Adrenal gland (tissue), 12 donors: Measurements from ENCODE around the gene RAB10. TPM values are rescaled to one million over a fixed set of nuclear protein-coding genes. Genes with fewer than 3 reads are reported as not detected.

Experiments
- DNase-seq, 7 donors: peaks; one replicate each; pipeline ENCODE4 v3.0.0-alpha.2; 2019 to 2020
- H3K27ac ChIP-seq, 5 donors: fragments of 200-600 bp; sonication (generic) in 4 of 5; 1 replicate in 3 of 5; 2 replicates in 2 of 5; pipeline versions ENCODE4 v1.5.1 to v1.8.0; 2016 to 2020; ENCODE audit warnings: mild to moderate bottlenecking in 1 of 5
- H3K27me3 ChIP-seq: fragments of 200-600 bp; 2 replicates; pipeline ENCODE4 v1.8.0; 2021
- H3K36me3 ChIP-seq, 2 donors: fragments of 200-600 bp; replicated peaks in 1 of 2; 1 replicate in 1 of 2; 2 replicates in 1 of 2; pipeline versions ENCODE4 v1.5.1 to v1.8.0; 2018 to 2022
- H3K4me1 ChIP-seq, 2 donors: fragments of 200-600 bp; replicated peaks in 1 of 2; 1 replicate in 1 of 2; 2 replicates in 1 of 2; pipeline versions ENCODE4 v1.5.1 to v1.8.0; 2018 to 2021
- H3K4me3 ChIP-seq, 4 donors: fragments of 200-600 bp; sonication (generic) in 3 of 4; one replicate each; pipeline ENCODE4 v1.5.1; 2016 to 2018
- H3K9me3 ChIP-seq, 3 donors: fragments of 200-600 bp; sonication (generic) in 1 of 3; replicated peaks in 1 of 3; 1 replicate in 2 of 3; 2 replicates in 1 of 3; pipeline versions ENCODE4 v1.5.1 to v1.8.0; 2016 to 2021
- CTCF ChIP-seq, 6 experiments: fragments of 450-650 bp in 4 of 6; fragments of 200-600 bp in 2 of 6; sonication (generic) in 1 of 6; IDR thresholded peaks; 1 replicate in 5 of 6; 2 replicates in 1 of 6; pipeline versions ENCODE4 v1.5.1 to v1.8.0; 2016 to 2021; ENCODE audit warnings: antibody characterized with exemption in 6 of 6, mild to moderate bottlenecking in 2 of 6, moderate library complexity in 1 of 6
- POLR2A ChIP-seq, 2 donors: fragments of 450-650 bp; IDR thresholded peaks; one replicate each; pipeline ENCODE4 v1.6.1; 2017; ENCODE audit warnings: antibody characterized with exemption in 2 of 2, mild to moderate bottlenecking in 2 of 2, moderate library complexity in 1 of 2
- WGBS, 4 donors: extraction: QIAGEN DNeasy Blood & Tissue Kit in 2 of 4; methylation state at CpG; one replicate each; pipeline versions ENCODE4 v1.1.5 to v1.1.7; 2013 to 2017; 5-methylcytosine and 5-hydroxymethylcytosine counted together
- intact Hi-C, 2 donors: fragments of 100-400 bp; cut with DNase I; formaldehyde crosslinking; loops; one replicate each; pipeline versions ENCODE4 v1.14.1 to v1.15.0; 2022 to 2023
- polyA plus RNA-seq, 3 donors: library from polyadenylated mRNA; stranded (reverse); fragments of 200-250 nt in 2 of 3; fragments of 350-450 nt in 1 of 3; fragmentation: Illumina TruSeq in 1 of 3; extraction: RNeasy Lipid Tissue Mini Kit (QIAGEN cat#74804) in 1 of 3; gene quantifications; one replicate each; pipeline ENCODE4 v1.2.3, GENCODE V29; 2013 to 2014
- total RNA-seq, 9 donors: library from RNA; depleted of rRNA in 4 of 9; stranded (reverse); fragments of >200 nt in 4 of 9; fragments of 120-200 nt in 1 of 9; fragmentation: NEBNext Ultra II Directional in 1 of 9; extraction: Animal tissue kit (Norgen Biotek cat#: 25700) in 1 of 9; gene quantifications; one replicate each; pipeline versions ENCODE4 v1.1.0 to v1.2.4, GENCODE V29; 2013 to 2023
- donor health status: healthy with polysubstance abuse.
- donor health status: Bipolar disorder and iron deficiency.
- donor health status: DM: yes; HTN: yes; CAD: no.
- donor health status: DM: no; HTN: no; CAD: no.
- donor health status: DM: no; HTN: no; CAD: no.
- donor health status: DM: yes; HTN: yes; CAD: no.

RAB10 gene
- total and polyA plus RNA-seq, 12 donors = 31.8 to 369 (median 153) TPM

GRCh38 chr2:26068602-26069298 is 34.9 kb downstream of the RAB10 start:
- DNase-seq = no peak
- Histone ChIP-seq H3K9me3 (no peaks in the 10 kb centered on the region), H3K27me3 (no peaks in the 10 kb centered on the region), H3K4me1 (peaks cover 21 to 70% of the 10 kb centered on the region in 2 donors), H3K27ac (peak overlapping the region in 3 of 5 donors; percentile 4 to 50 (median 50)), H3K4me3 (no peak overlapping the region), H3K36me3 (no peaks in the 10 kb centered on the region)
- no peak for TF ChIP-seq POLR2A (IDR thresholded peaks at IDR 0.05)
- no peak for TF ChIP-seq CTCF (IDR thresholded peaks at IDR 0.05)
- intact Hi-C loops = no loop called here
- WGBS, 4 donors = 12 to 21% (median 14%) methylated on average over 4 of the region's 4 CpGs

- H3K27me3 ChIP-seq = no peaks in the 10 kb centered on the region
- intact Hi-C loops = no loop called here
- DNase-seq = no peak
- H3K27ac ChIP-seq = peak overlapping the region in 1 of 5 donors; percentile 6
- no peaks in the 10 kb centered on the region for H3K9me3 ChIP-seq
- TF ChIP-seq POLR2A (IDR thresholded peaks at IDR 0.05) = no peak
- TF ChIP-seq CTCF (IDR thresholded peaks at IDR 0.05) = no peak
- H3K4me1 ChIP-seq = peaks cover 22 to 82% of the 10 kb centered on the region in 2 donors
- no peak overlapping the region for H3K4me3 ChIP-seq
- H3K36me3 ChIP-seq = no peaks in the 10 kb centered on the region
Observed at GRCh38 chr2:26070730-26071129, 36.8 kb downstream of the RAB10 start.

- no peaks in the 10 kb centered on the region for H3K36me3 ChIP-seq
- no peaks in the 10 kb centered on the region for H3K9me3 ChIP-seq
- WGBS, 4 donors = 0 to 35% (median 25%) methylated on average over 1 of the region's 1 CpG
- no peaks in the 10 kb centered on the region for H3K27me3 ChIP-seq
- peak in 1 of 2 donors; percentile 53 for TF ChIP-seq POLR2A (IDR thresholded peaks at IDR 0.05)
- TF ChIP-seq CTCF (IDR thresholded peaks at IDR 0.05) = no peak
- peaks cover 22 to 78% of the 10 kb centered on the region in 2 donors for H3K4me1 ChIP-seq
- peak overlapping the region in 3 of 5 donors; percentile 22 to 59 (median 23) for H3K27ac ChIP-seq
- intact Hi-C loops = no loop called here
- DNase-seq = peak; percentile 39 to 76 (median 56)
- no peak overlapping the region for H3K4me3 ChIP-seq
Observed at GRCh38 chr2:26072925-26073768, 39.3 kb downstream of the RAB10 start.

GRCh38 chr2:26073830-26074229 is 39.9 kb downstream of the RAB10 start:
- H3K36me3 ChIP-seq = no peaks in the 10 kb centered on the region
- no peaks in the 10 kb centered on the region for H3K9me3 ChIP-seq
- intact Hi-C loops = no loop called here
- WGBS, 4 donors = 65 to 76% (median 70%) methylated on average over 3 of the region's 3 CpGs
- H3K4me3 ChIP-seq = no peak overlapping the region
- DNase-seq = no peak
- H3K27me3 ChIP-seq = no peaks in the 10 kb centered on the region
- TF ChIP-seq CTCF (IDR thresholded peaks at IDR 0.05) (no peak), POLR2A (IDR thresholded peaks at IDR 0.05) (no peak)
- peak overlapping the region in 1 of 5 donors; percentile 23 for H3K27ac ChIP-seq
- H3K4me1 ChIP-seq = peaks cover 22 to 71% of the 10 kb centered on the region in 2 donors
